Ovary (tissue), 9 donors: ENCODE measurements around the gene TAF3. TPM values are rescaled to one million over a fixed set of nuclear protein-coding genes. Genes with fewer than 3 reads are reported as not detected.

Experiments used
- DNase-seq, 5 donors: peaks; one replicate each; pipeline ENCODE4 v3.0.0-alpha.2; 2019 to 2020
- H3K27ac ChIP-seq, 2 donors: fragments of 200-600 bp; one replicate each; pipeline versions ENCODE4 v1.5.1 to v1.8.0; 2019 to 2022
- H3K27me3 ChIP-seq: fragments of 200-600 bp; one replicate; pipeline ENCODE4 v1.8.0; 2022
- H3K36me3 ChIP-seq: fragments of 200-600 bp; sonication (generic); one replicate; pipeline ENCODE4 v1.5.1; 2019
- H3K4me1 ChIP-seq: one replicate; pipeline ENCODE4 v1.8.1; 2013; ENCODE audit warnings: mild to moderate bottlenecking, moderate library complexity; ENCODE audit not compliant: insufficient read depth
- H3K4me3 ChIP-seq: fragments of 200-600 bp; sonication (generic); one replicate; pipeline ENCODE4 v1.5.1; 2017
- H3K9me3 ChIP-seq, 2 donors: fragments of 200-600 bp in 1 of 2; sonication (generic) in 1 of 2; one replicate each; pipeline versions ENCODE4 v1.5.1 to v1.8.1; 2013 to 2019; ENCODE audit warnings: mild to moderate bottlenecking in 1 of 2, moderate library complexity in 1 of 2
- CTCF ChIP-seq, 3 donors: fragments of 450-650 bp in 2 of 3; fragments of 200-600 bp in 1 of 3; IDR thresholded peaks; one replicate each; pipeline versions ENCODE4 v1.5.1 to v1.8.0; 2016 to 2022; ENCODE audit warnings: antibody characterized with exemption in 3 of 3, mild to moderate bottlenecking in 1 of 3
- EP300 ChIP-seq: sonication (generic); formaldehyde crosslinking; IDR thresholded peaks from one replicate; pipeline ENCODE4 v1.6.1; 2017; ENCODE audit warnings: antibody characterized with exemption
- POLR2A ChIP-seq: fragments of 450-650 bp; IDR thresholded peaks from one replicate; pipeline ENCODE4 v1.6.1; 2017; ENCODE audit warnings: antibody characterized with exemption, mild to moderate bottlenecking, moderate library complexity
- WGBS, 3 donors: extraction: QIAGEN DNeasy Blood & Tissue Kit in 1 of 3; methylation state at CpG; one replicate each; pipeline versions ENCODE4 v1.1.5 to v1.1.7; 2013 to 2017; 5-methylcytosine and 5-hydroxymethylcytosine counted together
- intact Hi-C, 4 donors: fragments of 100-400 bp; cut with DNase I; formaldehyde crosslinking; loops; one replicate each; pipeline versions ENCODE4 v1.11.0 to v1.15.1; 2022 to 2023
- polyA plus RNA-seq, 2 donors: library from polyadenylated mRNA; stranded (reverse); fragments of 200-250 nt in 1 of 2; fragments of 350-450 nt in 1 of 2; fragmentation: Illumina TruSeq in 1 of 2; extraction: RNeasy Lipid Tissue Mini Kit (QIAGEN cat#74804) in 1 of 2; gene quantifications; one replicate each; pipeline ENCODE4 v1.2.3, GENCODE V29; 2013 to 2014
- total RNA-seq, 7 donors: library from RNA; depleted of rRNA in 2 of 7; stranded (reverse); fragments of >200 nt in 2 of 7; fragmentation: NEBNext Ultra II Directional in 3 of 7; extraction: Animal tissue kit (Norgen Biotek cat#: 25700) in 3 of 7; gene quantifications; one replicate each; pipeline versions ENCODE4 v1.1.0 to v1.2.4, GENCODE V29; 2016 to 2023
- donor health status: DM: no; HTN: no; CAD: no; lungs with moderate emphysema.
- donor health status: DM: no; HTN: no; CAD: no.
- donor health status: Bipolar disorder and iron deficiency.
- donor health status: DM: yes; HTN: yes; CAD: no.
- donor health status: DM: no; HTN: no; CAD: no.
- donor health status: DM: yes; HTN: yes; CAD: no.

The TAF3 gene
- total and polyA plus RNA-seq, 9 donors, result 7.1 to 15.9 (median 11.8) TPM

GRCh38 chr10:8051851-8052257, 233.5 kb downstream of the TAF3 start:
- Histone ChIP-seq H3K9me3 (no peaks in the 10 kb centered on the region), H3K4me1 (peaks cover 13% of the 10 kb centered on the region), H3K4me3 (no peak overlapping the region), H3K36me3 (no peaks in the 10 kb centered on the region), H3K27me3 (peaks cover 7% of the 10 kb centered on the region), H3K27ac (no peak overlapping the region)
- WGBS, 3 donors, result 4 to 5% (median 5%) methylated on average over 27 to 29 of the region's 29 CpGs
- no peak for DNase-seq
- TF ChIP-seq EP300 (no peak), CTCF (IDR thresholded peaks at IDR 0.05) (no peak), POLR2A (no peak)
- intact Hi-C loops, result no loop called here

GRCh38 chr10:8052341-8052955, 234.1 kb downstream of the TAF3 start:
- DNase-seq, result no peak
- TF ChIP-seq CTCF (IDR thresholded peaks at IDR 0.05) (no peak), EP300 (no peak), POLR2A (no peak)

GRCh38 chr10:8052956-8053445, 234.7 kb downstream of the TAF3 start:
- intact Hi-C loops, result no loop called here
- H3K27me3 ChIP-seq, result peaks cover 7% of the 10 kb centered on the region
- peaks cover 13% of the 10 kb centered on the region for H3K4me1 ChIP-seq
- DNase-seq, result no peak
- 10 to 15% (median 11%) methylated on average over 14 to 17 of the region's 17 CpGs for WGBS, 3 donors
- no peak overlapping the region for H3K4me3 ChIP-seq
- H3K36me3 ChIP-seq, result no peaks in the 10 kb centered on the region
- TF ChIP-seq EP300 (no peak), CTCF (IDR thresholded peaks at IDR 0.05) (no peak), POLR2A (no peak)
- H3K9me3 ChIP-seq, result no peaks in the 10 kb centered on the region
- no peak overlapping the region for H3K27ac ChIP-seq

More at GRCh38 chr10:8052341-8052955, 234.1 kb downstream of the TAF3 start:
- no peaks in the 10 kb centered on the region for H3K9me3 ChIP-seq
- intact Hi-C loops, result no loop called here
- H3K27ac ChIP-seq, result no peak overlapping the region
- H3K27me3 ChIP-seq, result peaks cover 7% of the 10 kb centered on the region
- peaks cover 13% of the 10 kb centered on the region for H3K4me1 ChIP-seq
- H3K4me3 ChIP-seq, result no peak overlapping the region
- 10 to 17% (median 13%) methylated on average over 32 of the region's 32 CpGs for WGBS, 3 donors
- H3K36me3 ChIP-seq, result no peaks in the 10 kb centered on the region

- Histone ChIP-seq H3K36me3 (no peaks in the 10 kb centered on the region), H3K4me3 (peak overlapping the region; percentile 32), H3K27ac (no peak overlapping the region), H3K27me3 (peaks cover 7% of the 10 kb centered on the region), H3K4me1 (peaks cover 13% of the 10 kb centered on the region), H3K9me3 (no peaks in the 10 kb centered on the region)
- peak in 4 of 5 donors; percentile 21 to 52 (median 36) for DNase-seq
- intact Hi-C loops, result no loop called here
- no peak for TF ChIP-seq POLR2A
- peak in 1 of 3 donors; percentile 24 for TF ChIP-seq CTCF (IDR thresholded peaks at IDR 0.05)
- WGBS, 3 donors, result 2% methylated on average over 22 to 60 of the region's 60 CpGs
These were observed 235.3 kb downstream of the TAF3 start for GRCh38 chr10:8053446-8054243.
